Cardiac fibroblast (primary cell): ENCODE measurements around the gene GGT5.

ENCODE experiments used
- DNase-seq, 2 donors: peaks; one replicate each; pipeline versions ENCODE4 v3.0.0 to v3.0.0-alpha.2; 2010; ENCODE audit warnings: low read depth in 2 of 2
- H3K4me3 ChIP-seq, 2 donors: replicated peaks in 1 of 2; 1 replicate in 1 of 2; 2 replicates in 1 of 2; pipeline ENCODE4 v1.5.1; 2011; ENCODE audit warnings: low read depth in 2 of 2, low read length in 2 of 2, mild to moderate bottlenecking in 2 of 2, moderate library complexity in 1 of 2
- CTCF ChIP-seq: IDR thresholded peaks from one replicate; pipeline ENCODE4 v1.5.1; 2011; ENCODE audit warnings: low read depth, mild to moderate bottlenecking, low read length, inconsistent platforms

GGT5 gene

DNA sequence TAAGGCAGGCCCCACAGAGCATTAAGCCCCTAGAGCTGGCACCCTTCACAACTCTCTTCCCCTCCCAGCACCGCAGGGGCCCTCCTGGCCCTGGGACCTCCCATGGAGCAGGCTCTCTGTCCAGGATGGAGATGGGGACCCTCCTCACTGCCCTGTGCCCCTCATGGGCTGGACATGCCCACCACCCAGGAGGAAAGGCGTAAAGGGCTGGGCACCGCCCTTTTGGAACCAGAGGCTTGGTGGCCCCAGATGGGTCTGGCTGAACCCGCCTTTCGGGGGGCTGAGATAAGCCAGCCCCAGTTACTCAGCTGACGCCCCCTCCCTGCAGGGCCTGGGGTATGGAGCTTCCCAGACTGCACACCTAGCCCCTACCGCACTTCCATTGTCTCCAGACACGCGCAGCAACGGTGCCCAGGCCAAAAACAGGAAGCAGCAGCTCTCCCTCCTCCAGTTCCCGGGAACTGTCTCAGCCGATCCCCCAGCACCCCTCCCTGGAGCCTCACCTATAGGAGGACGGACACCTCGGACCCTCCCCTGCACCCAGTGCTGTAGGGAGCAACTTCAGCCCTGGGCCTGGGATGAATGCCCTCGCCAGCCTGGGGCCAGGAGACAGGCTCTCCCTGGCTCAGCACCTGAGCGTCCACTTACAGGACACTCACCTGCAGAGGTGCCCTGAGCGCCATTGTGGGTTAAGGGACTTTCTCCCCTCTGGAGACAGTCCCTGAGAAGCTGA lies 65.2 kb downstream of the GGT5 start:
- no peak overlapping the region for H3K4me3 ChIP-seq
- no peak for DNase-seq
- no peak for TF ChIP-seq CTCF

GRCh38 chr22:24178502-24179440 lies 66.1 kb downstream of the GGT5 start:
- DNase-seq, result peak; percentile 13 to 30
- TF ChIP-seq CTCF, result peak; percentile 48
- no peak overlapping the region for H3K4me3 ChIP-seq

GRCh38 chr22:24178021-24178431 lies 66.9 kb downstream of the GGT5 start:
- no peak for TF ChIP-seq CTCF
- DNase-seq, result no peak

DNA sequence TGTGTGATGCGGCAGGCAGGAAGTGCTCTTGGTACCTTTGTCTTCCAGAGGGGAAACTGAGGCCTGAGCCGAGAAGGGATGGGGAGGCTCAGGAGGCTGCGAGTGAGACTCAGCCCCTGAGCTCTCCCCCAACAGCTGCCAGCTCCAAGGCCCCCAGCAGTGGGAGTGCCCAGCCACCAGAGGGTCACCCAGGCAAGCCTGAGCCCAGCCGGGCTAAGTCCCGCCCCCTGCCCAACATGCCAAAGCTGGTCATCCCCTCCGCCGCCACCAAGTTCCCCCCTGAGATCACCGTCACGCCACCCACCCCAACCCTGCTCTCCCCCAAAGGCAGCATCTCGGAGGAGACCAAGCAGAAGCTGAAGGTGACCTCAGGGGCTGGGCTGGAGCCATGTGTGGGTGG lies 67.4 kb downstream of the GGT5 start:
- no peak for DNase-seq
- no peak overlapping the region for H3K4me3 ChIP-seq
- no peak for TF ChIP-seq CTCF

More at GRCh38 chr22:24178021-24178431, 66.9 kb downstream of the GGT5 start:
- no peak overlapping the region for H3K4me3 ChIP-seq

- TF ChIP-seq CTCF, result no peak
- no peak for DNase-seq
- no peak overlapping the region for H3K4me3 ChIP-seq
Observed at GRCh38 chr22:24177045-24177444, 67.8 kb downstream of the GGT5 start.

DNA sequence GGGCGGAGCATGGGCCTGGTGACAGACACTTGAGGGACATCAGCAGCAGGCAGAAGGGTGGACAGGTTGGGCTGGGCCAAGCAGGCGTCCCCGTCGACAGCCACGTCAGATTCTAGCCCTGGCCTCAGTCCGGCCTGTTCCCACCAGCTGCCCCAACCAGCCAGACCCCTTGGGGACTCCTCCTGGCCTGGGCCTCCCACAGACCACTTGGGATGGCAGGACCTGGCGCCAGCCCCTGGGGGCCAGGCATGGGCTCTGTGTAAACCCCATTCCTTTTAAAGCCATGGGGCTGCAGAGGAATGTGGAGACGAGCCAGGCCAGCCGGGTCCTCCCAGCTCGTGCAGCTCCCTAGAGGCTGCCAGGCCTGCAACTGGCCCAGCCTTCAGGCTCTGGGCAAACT lies 68.3 kb downstream of the GGT5 start:
- no peak for TF ChIP-seq CTCF
- DNase-seq, result peak in 1 of 2 donors; percentile 18
- no peak overlapping the region for H3K4me3 ChIP-seq
